Hindlimb muscle (tissue), 1 donor: Measurements from ENCODE around the gene RUBCN. TPM values are rescaled to one million over a fixed set of nuclear protein-coding genes. Genes with fewer than 3 reads are reported as not detected.

Experiments used
- DNase-seq: peaks from one replicate; pipeline ENCODE4 v3.0.0-alpha.2; 2013
- polyA plus RNA-seq: library from polyadenylated mRNA; unstranded; fragments of 120-200 nt; gene quantifications from one replicate; pipeline ENCODE4 v1.2.1, GENCODE V29; 2013; ENCODE audit not compliant: insufficient read length

Gene RUBCN
- polyA plus RNA-seq = 10.4 TPM

GRCh38 chr3:197736491-197737318, at the start of gene RUBCN:
TSS of gene RUBCN (minus strand) at chr3:197736904. CDS start at chr3:197736719, 185 bp downstream.
- peak; percentile 96 for DNase-seq

- no peak for DNase-seq
Observed at GRCh38 chr3:197784019-197784585, 47.4 kb upstream of the RUBCN start.

- no peak for DNase-seq
Observed at GRCh38 chr3:197782230-197782629, 45.5 kb upstream of the RUBCN start.

- DNase-seq = no peak
Observed at GRCh38 chr3:197775317-197775716, 38.6 kb upstream of the RUBCN start.

- no peak for DNase-seq
Observed at GRCh38 chr3:197761784-197762183, 25.1 kb upstream of the RUBCN start.

GRCh38 chr3:197758512-197758911, 21.8 kb upstream of the RUBCN start:
- DNase-seq = no peak

GRCh38 chr3:197756704-197757103, 20.0 kb upstream of the RUBCN start:
- no peak for DNase-seq

- no peak for DNase-seq
Observed at GRCh38 chr3:197753263-197753662, 16.6 kb upstream of the RUBCN start.

GRCh38 chr3:197752107-197752506, 15.4 kb upstream of the RUBCN start:
- DNase-seq = no peak

GRCh38 chr3:197750858-197751737, 14.4 kb upstream of the RUBCN start:
- DNase-seq = peak; percentile 29

- peak; percentile 57 for DNase-seq
Observed at GRCh38 chr3:197750396-197750831, 13.7 kb upstream of the RUBCN start.

- DNase-seq = peak; percentile 95
Observed at GRCh38 chr3:197749601-197750395, 13.1 kb upstream of the RUBCN start, which contains the start of gene FYTTD1. TSS of gene FYTTD1 (plus strand) at chr3:197749883. CDS start at chr3:197749972, 89 bp downstream.

GRCh38 chr3:197749315-197749600, 12.6 kb upstream of the RUBCN start:
- DNase-seq = peak; percentile 73

- no peak for DNase-seq
Observed at GRCh38 chr3:197748597-197749314, 12.1 kb upstream of the RUBCN start.

GRCh38 chr3:197746801-197747237, 10.1 kb upstream of the RUBCN start:
- peak; percentile 13 for DNase-seq

GRCh38 chr3:197746209-197746608, 9.5 kb upstream of the RUBCN start:
- DNase-seq = no peak

- no peak for DNase-seq
Observed at GRCh38 chr3:197742787-197743186, 6.1 kb upstream of the RUBCN start.

GRCh38 chr3:197737749-197738462, 1.2 kb upstream of the RUBCN start:
- DNase-seq = no peak

- DNase-seq = no peak
Observed at GRCh38 chr3:197737319-197737649, 580 bp upstream of the RUBCN start.

GRCh38 chr3:197736010-197736490, 654 bp downstream of the RUBCN start:
- peak; percentile 17 for DNase-seq
